ENCODE data around the gene KRT9. TPM values are rescaled to one million over a fixed set of nuclear protein-coding genes. Genes with fewer than 3 reads are reported as not detected.

The KRT9 gene
- 0.39 and 0.87 TPM in 2 replicates for total RNA-seq

GRCh38 chr17:41571561-41572434 lies at the start of gene KRT9:
KRT9 (minus strand) TSS chr17:41572059; CDS start chr17:41571992, 67 bp downstream.

DNA sequence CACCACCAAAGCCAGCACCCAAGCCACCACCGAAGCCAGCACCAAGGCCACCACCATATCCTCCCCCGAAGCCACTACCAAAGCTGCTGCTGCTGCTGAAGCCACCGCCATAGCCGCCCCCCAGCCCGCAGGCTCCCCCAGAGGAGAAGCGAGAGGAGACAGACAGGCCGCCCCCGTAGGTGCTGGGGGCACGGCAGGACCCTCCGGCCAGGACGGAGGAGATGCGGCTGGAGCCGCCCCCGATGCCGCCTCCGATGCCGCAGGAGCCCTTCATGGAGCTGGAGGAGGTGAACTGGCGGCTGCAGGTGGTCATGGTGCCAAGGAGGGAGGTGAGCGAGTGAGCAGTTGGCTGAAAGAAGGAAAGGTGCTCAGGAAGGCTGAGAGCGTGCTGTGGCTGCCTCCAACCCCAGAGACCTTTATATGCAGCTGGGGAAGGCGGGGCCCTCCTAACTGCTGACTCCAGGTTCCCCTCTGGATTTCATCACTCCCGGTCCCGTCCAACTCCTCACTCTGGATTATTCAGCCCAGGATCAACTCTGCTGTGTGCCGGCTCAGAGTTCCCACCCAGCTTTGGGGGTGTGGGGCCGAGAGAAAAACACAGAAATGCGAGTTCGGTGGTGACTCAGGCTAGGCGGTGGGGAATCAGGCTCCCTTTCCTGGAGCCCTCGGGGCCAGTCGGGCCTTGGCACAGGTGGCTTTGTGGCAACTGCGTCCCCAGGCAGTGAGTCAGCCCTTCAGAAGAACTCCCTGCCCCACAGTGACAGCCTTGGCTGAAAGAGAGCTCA lies 40.7 kb upstream of the KRT9 start, which contains the start of gene KRT16:
Gene KRT16 (minus strand): TSS at position 392 of the 785 bp plus-strand sequence. CDS start 79 bp downstream, at position 313.

GRCh38 chr17:41586863-41587495 lies 15.1 kb upstream of the KRT9 start, which contains the start of gene KRT14:
KRT14 (minus strand) TSS chr17:41586895; CDS start chr17:41586834, 61 bp downstream.

GRCh38 chr17:41518789-41519449 lies 52.9 kb downstream of the KRT9 start, which contains the start of gene KRT15:
KRT15 (minus strand) TSS chr17:41518890; CDS start chr17:41518827, 63 bp downstream.

Other genes with a start within 250 kb of the KRT9 start
- not detected in 2 replicates for gene KRT33A, start 221.2 kb downstream of the KRT9 start, total RNA-seq
- gene KRT33B, start 202.2 kb downstream of the KRT9 start, total RNA-seq: 0.33 TPM in 1 of 2 replicates, not detected in the other
- 0.39 and 9.7 TPM in 2 replicates for gene KRT34, start 189.8 kb downstream of the KRT9 start, total RNA-seq
- not detected in 2 replicates for gene KRT31, start 174.5 kb downstream of the KRT9 start, total RNA-seq
- not detected in 2 replicates for gene KRT37, start 147.5 kb downstream of the KRT9 start, total RNA-seq
- not detected in 2 replicates for gene KRT38, start 131.1 kb downstream of the KRT9 start, total RNA-seq
- gene KRT32, start 104.7 kb downstream of the KRT9 start, total RNA-seq: not detected in 2 replicates
- gene KRT35, start 90.9 kb downstream of the KRT9 start, total RNA-seq: not detected in 2 replicates
- not detected in 2 replicates for gene KRT36, start 82.1 kb downstream of the KRT9 start, total RNA-seq
- under 0.01 and 2.5 TPM in 2 replicates for gene KRT13, start 66.4 kb downstream of the KRT9 start, total RNA-seq
- 1.7 and 5.1 TPM in 2 replicates for gene KRT15, start 53.2 kb downstream of the KRT9 start, total RNA-seq
- gene KRT19, start 43.8 kb downstream of the KRT9 start, total RNA-seq: 6,370 and 8,085 TPM in 2 replicates
- 128 and 2,930 TPM in 2 replicates for gene KRT14, start 14.8 kb upstream of the KRT9 start, total RNA-seq
- gene KRT16, start 40.7 kb upstream of the KRT9 start, total RNA-seq: 69.1 and 78.6 TPM in 2 replicates
- gene KRT17, start 52.5 kb upstream of the KRT9 start, total RNA-seq: 1,476 and 3,292 TPM in 2 replicates
- gene EIF1, start 116.8 kb upstream of the KRT9 start, total RNA-seq: 101 and 168 TPM in 2 replicates
- gene GAST, start 140.3 kb upstream of the KRT9 start, total RNA-seq: not detected in 2 replicates
- 0.22 and 0.39 TPM in 2 replicates for gene HAP1, start 162.6 kb upstream of the KRT9 start, total RNA-seq
- gene JUP, start 214.7 kb upstream of the KRT9 start, total RNA-seq: 302 and 545 TPM in 2 replicates
- gene P3H4, start 239.9 kb upstream of the KRT9 start, total RNA-seq: 84.6 and 154 TPM in 2 replicates
- gene FKBP10, start 240.9 kb upstream of the KRT9 start, total RNA-seq: 240 and 313 TPM in 2 replicates

Measured in placental epithelial cell (primary cell).